ENCODE data around the gene THSD7B.

The THSD7B gene

GRCh38 chr2:136990316-136990715 is 225.0 kb downstream of the THSD7B start:
- no peak for TF ChIP-seq CTCF (IDR thresholded peaks at IDR 0.05; ENCODE audit: low read length)
- TF ChIP-seq EZH2 (IDR thresholded peaks at IDR 0.05; ENCODE audit: borderline replicate concordance, low read length), result no peak
- Histone ChIP-seq H3K9me2 (ENCODE audit: low read depth, low read length) (no peaks in the 10 kb centered on the region), H3K79me2 (ENCODE audit: insufficient read depth, low read length) (no peaks in the 10 kb centered on the region), H3F3A (ENCODE audit: insufficient read depth, low read length) (no peaks in the 10 kb centered on the region), H2AFZ (ENCODE audit: low read length) (no peak overlapping the region), H3K4me3 (ENCODE audit: low read depth, low read length, poor library complexity, severe bottlenecking) (no peak overlapping the region), H3K27ac (ENCODE audit: low read depth, low read length, poor library complexity, severe bottlenecking) (no peak overlapping the region), H3K27me3 (ENCODE audit: insufficient read depth, low read length) (no peaks in the 10 kb centered on the region), H3K4me2 (ENCODE audit: low read length) (no peak overlapping the region), H3K4me1 (ENCODE audit: insufficient read depth, low read length, severe bottlenecking) (no peaks in the 10 kb centered on the region), H3K36me3 (ENCODE audit: insufficient read depth, low read length) (no peaks in the 10 kb centered on the region), H4K20me1 (ENCODE audit: insufficient read depth, low read length) (no peaks in the 10 kb centered on the region), H3K9me3 (ENCODE audit: low read length) (no peaks in the 10 kb centered on the region), H3K9ac (ENCODE audit: low read length) (no peak overlapping the region)

- no peaks in the 10 kb centered on the region for H3K9me3 ChIP-seq (ENCODE audit: low read length)
- H4K20me1 ChIP-seq (ENCODE audit: insufficient read depth, low read length), result no peaks in the 10 kb centered on the region
- no peaks in the 10 kb centered on the region for H3K9me2 ChIP-seq (ENCODE audit: low read depth, low read length)
- H3K9ac ChIP-seq (ENCODE audit: low read length), result no peak overlapping the region
- H3K4me2 ChIP-seq (ENCODE audit: low read length), result no peak overlapping the region
- no peak overlapping the region for H2AFZ ChIP-seq (ENCODE audit: low read length)
- H3K4me3 ChIP-seq (ENCODE audit: low read depth, low read length, poor library complexity, severe bottlenecking), result no peak overlapping the region
- no peaks in the 10 kb centered on the region for H3F3A ChIP-seq (ENCODE audit: insufficient read depth, low read length)
- no peak overlapping the region for H3K27ac ChIP-seq (ENCODE audit: low read depth, low read length, poor library complexity, severe bottlenecking)
- TF ChIP-seq CTCF (IDR thresholded peaks at IDR 0.05; ENCODE audit: low read length), result no peak
- TF ChIP-seq EZH2 (IDR thresholded peaks at IDR 0.05; ENCODE audit: borderline replicate concordance, low read length), result no peak
- H3K4me1 ChIP-seq (ENCODE audit: insufficient read depth, low read length, severe bottlenecking), result no peaks in the 10 kb centered on the region
- no peaks in the 10 kb centered on the region for H3K27me3 ChIP-seq (ENCODE audit: insufficient read depth, low read length)
- no peaks in the 10 kb centered on the region for H3K36me3 ChIP-seq (ENCODE audit: insufficient read depth, low read length)
- no peaks in the 10 kb centered on the region for H3K79me2 ChIP-seq (ENCODE audit: insufficient read depth, low read length)
Observed at GRCh38 chr2:136994793-136995192, 229.4 kb downstream of the THSD7B start.

- Histone ChIP-seq H3K4me3 (ENCODE audit: low read depth, low read length, poor library complexity, severe bottlenecking) (no peak overlapping the region), H3K27me3 (ENCODE audit: insufficient read depth, low read length) (no peaks in the 10 kb centered on the region), H3K9me3 (ENCODE audit: low read length) (no peaks in the 10 kb centered on the region), H2AFZ (ENCODE audit: low read length) (no peak overlapping the region), H3K9ac (ENCODE audit: low read length) (no peak overlapping the region), H3K9me2 (ENCODE audit: low read depth, low read length) (no peaks in the 10 kb centered on the region), H3K36me3 (ENCODE audit: insufficient read depth, low read length) (no peaks in the 10 kb centered on the region), H3F3A (ENCODE audit: insufficient read depth, low read length) (no peaks in the 10 kb centered on the region), H3K79me2 (ENCODE audit: insufficient read depth, low read length) (no peaks in the 10 kb centered on the region), H3K4me1 (ENCODE audit: insufficient read depth, low read length, severe bottlenecking) (no peaks in the 10 kb centered on the region), H4K20me1 (ENCODE audit: insufficient read depth, low read length) (no peaks in the 10 kb centered on the region), H3K4me2 (ENCODE audit: low read length) (no peak overlapping the region), H3K27ac (ENCODE audit: low read depth, low read length, poor library complexity, severe bottlenecking) (no peak overlapping the region)
- TF ChIP-seq EZH2 (IDR thresholded peaks at IDR 0.05; ENCODE audit: borderline replicate concordance, low read length), result no peak
- TF ChIP-seq CTCF (IDR thresholded peaks at IDR 0.05; ENCODE audit: low read length), result no peak
Observed at GRCh38 chr2:136997557-136997956, 232.2 kb downstream of the THSD7B start.
